ENCODE data around the gene CHRNA7.
"Not testable (repeated sequence)": the region's sequence is repeated elsewhere in the genome, so short reads cannot be mapped to it uniquely, and the experiment has no call there.

CHRNA7 gene

GRCh38 chr15:32193780-32194179, 163.5 kb downstream of the CHRNA7 start:
- DNase-seq (ENCODE audit: low spot score) = not testable (repeated sequence)

- DNase-seq (ENCODE audit: low spot score) = not testable (repeated sequence)
These were observed 165.9 kb downstream of the CHRNA7 start for GRCh38 chr15:32196206-32196605.

- DNase-seq (ENCODE audit: low spot score) = not testable (repeated sequence)
These were observed 168.6 kb downstream of the CHRNA7 start for GRCh38 chr15:32198938-32199337.

- DNase-seq (ENCODE audit: low spot score) = not testable (repeated sequence)
These were observed 178.8 kb downstream of the CHRNA7 start for GRCh38 chr15:32209081-32209480.

GRCh38 chr15:32218666-32219065, 188.4 kb downstream of the CHRNA7 start:
- no peak for DNase-seq (ENCODE audit: low spot score)

Measured in AG08396 (cell line).